C4-2B (cell line): Measurements from ENCODE around the gene P2RX2.

ENCODE experiments used
- CTCF ChIP-seq: fragments of 450-650 bp; conservative IDR thresholded peaks from 2 replicates; pipeline ENCODE4 v1.5.1; 2017; ENCODE audit warnings: mild to moderate bottlenecking
- ZFX ChIP-seq: fragments of 450-650 bp; IDR thresholded peaks from 2 replicates; pipeline ENCODE4 v1.6.1; 2017

- TF ChIP-seq ZFX (no peak), CTCF (no peak)
Observed at GRCh38 chr12:132604668-132605441, 13.7 kb upstream of the P2RX2 start.
